WTC11 (cell line): ENCODE data around the gene KRT33A. TPM values are rescaled to one million over a fixed set of nuclear protein-coding genes. Genes with fewer than 3 reads are reported as not detected.

ENCODE experiments used
- ATAC-seq: fragments of 200-7000 bp; cut with Tn5 transposase; 2 replicates; pipeline ENCODE4 v1.10.0; 2021; ENCODE audit warnings: mild to moderate bottlenecking, moderate library complexity
- CTCF ChIA-PET: fragments of 300-600 bp; sonication (Branson Sonifier 250); formaldehyde crosslinking; loops from one replicate; lab custom pipeline; 2021; ENCODE audit warnings: antibody characterized with exemption; lab: Charles Lee
- POLR2A ChIA-PET: fragments of 350-600 bp; sonication (Branson Sonifier 250); formaldehyde crosslinking; loops from one replicate; lab custom pipeline; 2021; ENCODE audit warnings: antibody characterized with exemption; lab: Charles Lee
- DNase-seq: peaks from one replicate; pipeline ENCODE4 v3.0.0; 2021; ENCODE audit warnings: low spot score
- H3K27ac Mint-ChIP-seq: 2 replicates; pipeline ENCODE4 v1.8.0; 2021; ENCODE audit warnings: mixed read lengths
- H3K27me3 Mint-ChIP-seq: 2 replicates; pipeline ENCODE4 v1.8.0; 2021; ENCODE audit warnings: low read depth, mild to moderate bottlenecking, moderate library complexity, mixed read lengths
- H3K36me3 Mint-ChIP-seq: 2 replicates; pipeline ENCODE4 v1.8.0; 2021; ENCODE audit warnings: mixed read lengths
- H3K4me1 Mint-ChIP-seq: 2 replicates; pipeline ENCODE4 v1.8.0; 2022; ENCODE audit warnings: mixed read lengths
- H3K4me3 Mint-ChIP-seq: 2 replicates; pipeline ENCODE4 v1.8.0; 2021; ENCODE audit warnings: mild to moderate bottlenecking, moderate library complexity, mixed read lengths
- H3K9me3 Mint-ChIP-seq: 2 replicates; pipeline ENCODE4 v1.8.0; 2021; ENCODE audit warnings: mixed read lengths
- GABPB1 ChIP-seq: sonication (generic); formaldehyde crosslinking; IDR thresholded peaks from 2 replicates; pipeline ENCODE4 v1.8.1; 2023; ENCODE audit warnings: mild to moderate bottlenecking, missing genetic modification reagents
- IRF2 ChIP-seq: sonication (generic); formaldehyde crosslinking; IDR thresholded peaks from 2 replicates; pipeline ENCODE4 v1.8.0; 2022; ENCODE audit warnings: low read depth, missing genetic modification reagents, borderline replicate concordance
- MXD4 ChIP-seq: fragments of 250-450 bp; sonication (Bioruptor Pico); IDR thresholded peaks from 2 replicates; pipeline ENCODE4 v1.8.0; 2021; ENCODE audit warnings: mild to moderate bottlenecking, moderate library complexity, borderline replicate concordance
- NFE2L1 ChIP-seq: sonication (generic); formaldehyde crosslinking; IDR thresholded peaks from 2 replicates; pipeline ENCODE4 v1.8.1; 2023; ENCODE audit warnings: missing genetic modification reagents
- OVOL2 ChIP-seq: fragments of 250-450 bp; sonication (Bioruptor Pico); IDR thresholded peaks from 2 replicates; pipeline ENCODE4 v1.9.0; 2021; ENCODE audit warnings: mild to moderate bottlenecking, borderline replicate concordance
- RELA ChIP-seq: sonication (generic); formaldehyde crosslinking; IDR thresholded peaks from 2 replicates; pipeline ENCODE4 v1.8.1; 2022; ENCODE audit warnings: missing genetic modification reagents, mild to moderate bottlenecking, borderline replicate concordance
- SP1 ChIP-seq: sonication (generic); formaldehyde crosslinking; conservative IDR thresholded peaks from 2 replicates; pipeline ENCODE4 v1.8.1; 2022; ENCODE audit warnings: missing genetic modification reagents
- ZBTB21 ChIP-seq: sonication (generic); formaldehyde crosslinking; IDR thresholded peaks from 2 replicates; pipeline ENCODE4 v1.8.1; 2023; ENCODE audit warnings: mild to moderate bottlenecking, missing genetic modification reagents, borderline replicate concordance
- ZNF317 ChIP-seq: sonication (generic); formaldehyde crosslinking; IDR thresholded peaks from 2 replicates; pipeline ENCODE4 v1.8.1; 2023; ENCODE audit warnings: low read depth, mild to moderate bottlenecking, moderate library complexity, missing genetic modification reagents, borderline replicate concordance
- ZNF416 ChIP-seq: fragments of 250-450 bp; sonication (Bioruptor Pico); IDR thresholded peaks from 2 replicates; pipeline ENCODE4 v1.9.0; 2021; ENCODE audit warnings: mild to moderate bottlenecking, inconsistent platforms
- total RNA-seq: library from RNA; stranded (reverse); gene quantifications from 3 replicates; pipeline ENCODE4 v1.2.3, GENCODE V29; 2021
- TF ChIP-seq, protein P1 (sequence below): sonication (generic); formaldehyde crosslinking; IDR thresholded peaks from 2 replicates; pipeline ENCODE4 v1.8.1; 2022; ENCODE audit warnings: low read depth, mild to moderate bottlenecking, moderate library complexity, missing genetic modification reagents, borderline replicate concordance
- TF ChIP-seq, protein P2 (sequence below): sonication (generic); formaldehyde crosslinking; IDR thresholded peaks from 2 replicates; pipeline ENCODE4 v1.8.0; 2022; ENCODE audit warnings: mild to moderate bottlenecking, missing genetic modification reagents
- TF ChIP-seq, protein P3 (sequence below): sonication (generic); formaldehyde crosslinking; IDR thresholded peaks from 2 replicates; pipeline ENCODE4 v1.8.1; 2023; ENCODE audit warnings: mild to moderate bottlenecking, moderate library complexity, missing genetic modification reagents
- TF ChIP-seq, protein P4 (sequence below): sonication (generic); formaldehyde crosslinking; IDR thresholded peaks from 2 replicates; pipeline ENCODE4 v1.8.0; 2022; ENCODE audit warnings: mild to moderate bottlenecking, missing genetic modification reagents
- TF ChIP-seq, protein P5 (sequence below): sonication (generic); formaldehyde crosslinking; conservative IDR thresholded peaks from 2 replicates; pipeline ENCODE4 v1.8.1; 2022; ENCODE audit warnings: mild to moderate bottlenecking, missing genetic modification reagents
- TF ChIP-seq, protein P6 (sequence below): sonication (generic); formaldehyde crosslinking; IDR thresholded peaks from 2 replicates; pipeline ENCODE4 v1.8.1; 2022; ENCODE audit warnings: mild to moderate bottlenecking, moderate library complexity, missing genetic modification reagents
- TF ChIP-seq, protein P7 (sequence below): sonication (generic); formaldehyde crosslinking; IDR thresholded peaks from 2 replicates; pipeline ENCODE4 v1.8.1; 2023; ENCODE audit warnings: mild to moderate bottlenecking, missing genetic modification reagents, borderline replicate concordance
- TF ChIP-seq, protein P8 (sequence below): fragments of 250-450 bp; sonication (Bioruptor Pico); IDR thresholded peaks from 2 replicates; pipeline ENCODE4 v1.8.0; 2021; ENCODE audit warnings: mild to moderate bottlenecking

Gene KRT33A
- total RNA-seq, 1 experiment from 2014 or later, result not detected

DNA sequence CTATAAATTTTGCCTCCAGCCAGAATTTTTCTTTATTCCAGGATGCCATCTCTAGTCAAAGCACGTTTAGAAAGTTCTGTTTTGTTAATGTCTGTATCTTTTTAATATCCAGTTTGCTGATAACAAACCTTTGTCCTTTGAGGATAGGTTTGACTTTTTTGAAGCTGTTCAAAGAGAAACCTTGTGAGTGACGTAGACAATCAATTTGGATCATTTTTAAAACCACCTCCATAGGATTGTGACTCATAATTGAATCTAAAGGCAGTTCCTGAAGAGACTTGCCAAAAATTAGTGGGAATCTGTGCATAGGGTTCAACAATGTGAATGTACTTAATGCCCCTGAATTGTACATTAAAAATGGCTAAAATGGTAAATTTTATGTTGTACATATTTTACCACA lies 40.9 kb upstream of the KRT33A start:
- TF ChIP-seq IRF2 (CRISPR knock-in tag) (no peak), ZNF416 (CRISPR knock-in tag) (no peak), OVOL2 (CRISPR knock-in tag) (no peak)
- ChIA-PET CTCF (interaction anchor here (1.5 to 2.6 kb wide), 3 partner anchors 26 to 257 kb away, joined by 5 to 11 read pairs (median 11); no protein-coding TSS in a partner anchor), POLR2A (no interaction called here)
- DNase-seq (no peak), ATAC-seq (no peak)
- H3K27me3 Mint-ChIP-seq, result no peaks in the 10 kb centered on the region; the same call in 1 of the 2 replicates
- no peaks in the 10 kb centered on the region for H3K4me1 Mint-ChIP-seq
- H3K9me3 Mint-ChIP-seq, result peaks cover 8% of the 10 kb centered on the region
- no peak overlapping the region for H3K4me3 Mint-ChIP-seq
- H3K27ac Mint-ChIP-seq, result no peak overlapping the region
- peaks cover 5% of the 10 kb centered on the region for H3K36me3 Mint-ChIP-seq

DNA sequence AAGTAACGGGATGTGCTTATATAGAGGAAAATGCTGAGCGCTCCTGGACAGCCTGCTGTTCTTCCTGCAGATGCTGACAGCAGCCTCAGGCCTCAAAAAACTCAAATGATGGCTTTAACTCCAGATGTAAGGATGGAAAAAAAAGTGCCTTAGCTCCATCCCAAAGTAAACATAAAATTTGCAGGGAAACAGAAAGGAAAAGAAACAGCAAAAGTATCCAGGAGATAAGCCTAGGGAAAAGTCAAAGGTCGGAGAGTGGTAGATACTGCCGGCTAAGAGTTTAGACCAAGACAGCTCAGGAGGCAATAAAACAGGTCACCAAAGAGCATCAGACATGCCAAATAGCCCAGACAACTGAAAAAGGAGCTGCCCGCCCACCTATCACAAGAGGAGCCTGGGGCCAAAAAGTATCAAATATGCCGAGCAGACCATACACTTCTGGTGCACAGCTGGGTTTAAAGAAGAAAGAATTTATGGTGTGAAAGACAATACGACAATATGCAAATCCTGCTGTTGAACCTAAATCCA lies 39.8 kb upstream of the KRT33A start:
- Mint-ChIP-seq H3K4me3 (no peak overlapping the region), H3K4me1 (no peaks in the 10 kb centered on the region), H3K27me3 (no peaks in the 10 kb centered on the region; the same call in 1 of the 2 replicates), H3K9me3 (peaks cover 15% of the 10 kb centered on the region), H3K27ac (no peak overlapping the region), H3K36me3 (peaks cover 6% of the 10 kb centered on the region)
- DNase-seq, result no peak
- TF ChIP-seq, protein P1, sequence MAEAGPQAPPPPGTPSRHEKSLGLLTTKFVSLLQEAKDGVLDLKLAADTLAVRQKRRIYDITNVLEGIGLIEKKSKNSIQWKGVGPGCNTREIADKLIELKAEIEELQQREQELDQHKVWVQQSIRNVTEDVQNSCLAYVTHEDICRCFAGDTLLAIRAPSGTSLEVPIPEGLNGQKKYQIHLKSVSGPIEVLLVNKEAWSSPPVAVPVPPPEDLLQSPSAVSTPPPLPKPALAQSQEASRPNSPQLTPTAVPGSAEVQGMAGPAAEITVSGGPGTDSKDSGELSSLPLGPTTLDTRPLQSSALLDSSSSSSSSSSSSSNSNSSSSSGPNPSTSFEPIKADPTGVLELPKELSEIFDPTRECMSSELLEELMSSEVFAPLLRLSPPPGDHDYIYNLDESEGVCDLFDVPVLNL (CRISPR knock-in tag), result no peak
- TF ChIP-seq, protein P2, sequence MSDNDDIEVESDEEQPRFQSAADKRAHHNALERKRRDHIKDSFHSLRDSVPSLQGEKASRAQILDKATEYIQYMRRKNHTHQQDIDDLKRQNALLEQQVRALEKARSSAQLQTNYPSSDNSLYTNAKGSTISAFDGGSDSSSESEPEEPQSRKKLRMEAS (CRISPR knock-in tag), result no peak
- TF ChIP-seq, protein P3, sequence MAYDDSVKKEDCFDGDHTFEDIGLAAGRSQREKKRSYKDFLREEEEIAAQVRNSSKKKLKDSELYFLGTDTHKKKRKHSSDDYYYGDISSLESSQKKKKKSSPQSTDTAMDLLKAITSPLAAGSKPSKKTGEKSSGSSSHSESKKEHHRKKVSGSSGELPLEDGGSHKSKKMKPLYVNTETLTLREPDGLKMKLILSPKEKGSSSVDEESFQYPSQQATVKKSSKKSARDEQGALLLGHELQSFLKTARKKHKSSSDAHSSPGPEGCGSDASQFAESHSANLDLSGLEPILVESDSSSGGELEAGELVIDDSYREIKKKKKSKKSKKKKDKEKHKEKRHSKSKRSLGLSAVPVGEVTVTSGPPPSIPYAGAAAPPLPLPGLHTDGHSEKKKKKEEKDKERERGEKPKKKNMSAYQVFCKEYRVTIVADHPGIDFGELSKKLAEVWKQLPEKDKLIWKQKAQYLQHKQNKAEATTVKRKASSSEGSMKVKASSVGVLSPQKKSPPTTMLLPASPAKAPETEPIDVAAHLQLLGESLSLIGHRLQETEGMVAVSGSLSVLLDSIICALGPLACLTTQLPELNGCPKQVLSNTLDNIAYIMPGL (CRISPR knock-in tag), result no peak
- TF ChIP-seq, protein P4, sequence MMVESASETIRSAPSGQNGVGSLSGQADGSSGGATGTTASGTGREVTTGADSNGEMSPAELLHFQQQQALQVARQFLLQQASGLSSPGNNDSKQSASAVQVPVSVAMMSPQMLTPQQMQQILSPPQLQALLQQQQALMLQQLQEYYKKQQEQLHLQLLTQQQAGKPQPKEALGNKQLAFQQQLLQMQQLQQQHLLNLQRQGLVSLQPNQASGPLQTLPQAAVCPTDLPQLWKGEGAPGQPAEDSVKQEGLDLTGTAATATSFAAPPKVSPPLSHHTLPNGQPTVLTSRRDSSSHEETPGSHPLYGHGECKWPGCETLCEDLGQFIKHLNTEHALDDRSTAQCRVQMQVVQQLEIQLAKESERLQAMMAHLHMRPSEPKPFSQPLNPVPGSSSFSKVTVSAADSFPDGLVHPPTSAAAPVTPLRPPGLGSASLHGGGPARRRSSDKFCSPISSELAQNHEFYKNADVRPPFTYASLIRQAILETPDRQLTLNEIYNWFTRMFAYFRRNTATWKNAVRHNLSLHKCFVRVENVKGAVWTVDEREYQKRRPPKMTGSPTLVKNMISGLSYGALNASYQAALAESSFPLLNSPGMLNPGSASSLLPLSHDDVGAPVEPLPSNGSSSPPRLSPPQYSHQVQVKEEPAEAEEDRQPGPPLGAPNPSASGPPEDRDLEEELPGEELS, result no peak
- TF ChIP-seq ZNF317 (CRISPR knock-in tag) (no peak), RELA (no peak), MXD4 (CRISPR knock-in tag) (no peak), GABPB1 (CRISPR knock-in tag) (no peak), NFE2L1 (CRISPR knock-in tag) (no peak), SP1 (CRISPR knock-in tag) (no peak), ZBTB21 (CRISPR knock-in tag) (no peak)
- TF ChIP-seq, protein P5, sequence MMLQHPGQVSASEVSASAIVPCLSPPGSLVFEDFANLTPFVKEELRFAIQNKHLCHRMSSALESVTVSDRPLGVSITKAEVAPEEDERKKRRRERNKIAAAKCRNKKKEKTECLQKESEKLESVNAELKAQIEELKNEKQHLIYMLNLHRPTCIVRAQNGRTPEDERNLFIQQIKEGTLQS (CRISPR knock-in tag), result no peak
- TF ChIP-seq, protein P6, sequence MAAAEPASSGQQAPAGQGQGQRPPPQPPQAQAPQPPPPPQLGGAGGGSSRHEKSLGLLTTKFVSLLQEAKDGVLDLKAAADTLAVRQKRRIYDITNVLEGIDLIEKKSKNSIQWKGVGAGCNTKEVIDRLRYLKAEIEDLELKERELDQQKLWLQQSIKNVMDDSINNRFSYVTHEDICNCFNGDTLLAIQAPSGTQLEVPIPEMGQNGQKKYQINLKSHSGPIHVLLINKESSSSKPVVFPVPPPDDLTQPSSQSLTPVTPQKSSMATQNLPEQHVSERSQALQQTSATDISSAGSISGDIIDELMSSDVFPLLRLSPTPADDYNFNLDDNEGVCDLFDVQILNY (CRISPR knock-in tag), result no peak
- TF ChIP-seq, protein P7, sequence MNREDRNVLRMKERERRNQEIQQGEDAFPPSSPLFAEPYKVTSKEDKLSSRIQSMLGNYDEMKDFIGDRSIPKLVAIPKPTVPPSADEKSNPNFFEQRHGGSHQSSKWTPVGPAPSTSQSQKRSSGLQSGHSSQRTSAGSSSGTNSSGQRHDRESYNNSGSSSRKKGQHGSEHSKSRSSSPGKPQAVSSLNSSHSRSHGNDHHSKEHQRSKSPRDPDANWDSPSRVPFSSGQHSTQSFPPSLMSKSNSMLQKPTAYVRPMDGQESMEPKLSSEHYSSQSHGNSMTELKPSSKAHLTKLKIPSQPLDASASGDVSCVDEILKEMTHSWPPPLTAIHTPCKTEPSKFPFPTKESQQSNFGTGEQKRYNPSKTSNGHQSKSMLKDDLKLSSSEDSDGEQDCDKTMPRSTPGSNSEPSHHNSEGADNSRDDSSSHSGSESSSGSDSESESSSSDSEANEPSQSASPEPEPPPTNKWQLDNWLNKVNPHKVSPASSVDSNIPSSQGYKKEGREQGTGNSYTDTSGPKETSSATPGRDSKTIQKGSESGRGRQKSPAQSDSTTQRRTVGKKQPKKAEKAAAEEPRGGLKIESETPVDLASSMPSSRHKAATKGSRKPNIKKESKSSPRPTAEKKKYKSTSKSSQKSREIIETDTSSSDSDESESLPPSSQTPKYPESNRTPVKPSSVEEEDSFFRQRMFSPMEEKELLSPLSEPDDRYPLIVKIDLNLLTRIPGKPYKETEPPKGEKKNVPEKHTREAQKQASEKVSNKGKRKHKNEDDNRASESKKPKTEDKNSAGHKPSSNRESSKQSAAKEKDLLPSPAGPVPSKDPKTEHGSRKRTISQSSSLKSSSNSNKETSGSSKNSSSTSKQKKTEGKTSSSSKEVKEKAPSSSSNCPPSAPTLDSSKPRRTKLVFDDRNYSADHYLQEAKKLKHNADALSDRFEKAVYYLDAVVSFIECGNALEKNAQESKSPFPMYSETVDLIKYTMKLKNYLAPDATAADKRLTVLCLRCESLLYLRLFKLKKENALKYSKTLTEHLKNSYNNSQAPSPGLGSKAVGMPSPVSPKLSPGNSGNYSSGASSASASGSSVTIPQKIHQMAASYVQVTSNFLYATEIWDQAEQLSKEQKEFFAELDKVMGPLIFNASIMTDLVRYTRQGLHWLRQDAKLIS (CRISPR knock-in tag), result no peak
- TF ChIP-seq, protein P8, sequence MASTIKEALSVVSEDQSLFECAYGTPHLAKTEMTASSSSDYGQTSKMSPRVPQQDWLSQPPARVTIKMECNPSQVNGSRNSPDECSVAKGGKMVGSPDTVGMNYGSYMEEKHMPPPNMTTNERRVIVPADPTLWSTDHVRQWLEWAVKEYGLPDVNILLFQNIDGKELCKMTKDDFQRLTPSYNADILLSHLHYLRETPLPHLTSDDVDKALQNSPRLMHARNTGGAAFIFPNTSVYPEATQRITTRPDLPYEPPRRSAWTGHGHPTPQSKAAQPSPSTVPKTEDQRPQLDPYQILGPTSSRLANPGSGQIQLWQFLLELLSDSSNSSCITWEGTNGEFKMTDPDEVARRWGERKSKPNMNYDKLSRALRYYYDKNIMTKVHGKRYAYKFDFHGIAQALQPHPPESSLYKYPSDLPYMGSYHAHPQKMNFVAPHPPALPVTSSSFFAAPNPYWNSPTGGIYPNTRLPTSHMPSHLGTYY (CRISPR knock-in tag), result no peak
- CTCF ChIA-PET, result interaction anchor here (0.8 to 2.6 kb wide), 4 partner anchors 15 to 258 kb away, joined by 3 to 11 read pairs (median 8); no protein-coding TSS in a partner anchor
- POLR2A ChIA-PET, result no interaction called here
- ATAC-seq, result no peak
